CD4-positive, alpha-beta memory T cell (primary cell): ENCODE measurements around the gene NPLOC4. TPM values are rescaled to one million over a fixed set of nuclear protein-coding genes. Genes with fewer than 3 reads are reported as not detected.

Source experiments
- CTCF ChIA-PET: fragments of 350-600 bp; sonication (Branson Sonifier 250); formaldehyde crosslinking; loops from one replicate; lab custom pipeline; 2021; ENCODE audit warnings: inconsistent platforms; ENCODE audit not compliant: partially characterized antibody; lab: Charles Lee
- POLR2A ChIA-PET: fragments of 350-600 bp; sonication (Branson Sonifier 250); formaldehyde crosslinking; loops from one replicate; lab custom pipeline; 2021; ENCODE audit not compliant: partially characterized antibody; lab: Charles Lee
- DNase-seq, 5 donors: peaks; one replicate each; pipeline versions ENCODE4 v3.0.0 to v3.0.0-alpha.2; 2020 to 2022; ENCODE audit warnings: mixed read lengths in 1 of 5
- H3K27ac ChIP-seq: one replicate; pipeline ENCODE4 v1.7.0; 2013; ENCODE audit warnings: low read depth, low read length
- H3K27me3 ChIP-seq: 2 replicates; pipeline ENCODE4 v1.7.0; 2013; ENCODE audit warnings: mild to moderate bottlenecking, low read length, moderate library complexity; ENCODE audit not compliant: insufficient read depth
- H3K36me3 ChIP-seq: 2 replicates; pipeline ENCODE4 v1.7.0; 2013; ENCODE audit warnings: mild to moderate bottlenecking, low read length, moderate library complexity; ENCODE audit not compliant: insufficient read depth
- H3K4me1 ChIP-seq: 2 replicates; pipeline ENCODE4 v1.7.0; 2013; ENCODE audit warnings: mild to moderate bottlenecking, low read length, moderate library complexity; ENCODE audit not compliant: insufficient read depth
- H3K4me3 ChIP-seq, 2 donors: one replicate each; pipeline ENCODE4 v1.7.0; 2013; ENCODE audit warnings: low read length in 2 of 2, mild to moderate bottlenecking in 1 of 2
- H3K9me3 ChIP-seq, 2 donors: one replicate each; pipeline ENCODE4 v1.7.0; 2013; ENCODE audit warnings: low read length in 2 of 2, control low read depth in 1 of 2; ENCODE audit not compliant: control insufficient read depth in 1 of 2
- H3K27ac Mint-ChIP-seq, 7 donors: one replicate each; pipeline ENCODE4 v1.8.0; 2020 to 2021; ENCODE audit warnings: mixed read lengths in 7 of 7, mild to moderate bottlenecking in 6 of 7, inconsistent platforms in 3 of 7, moderate library complexity in 3 of 7
- H3K27me3 Mint-ChIP-seq, 2 donors: one replicate each; pipeline ENCODE4 v1.8.0; 2020 to 2021; ENCODE audit warnings: mixed read lengths in 2 of 2
- H3K36me3 Mint-ChIP-seq, 2 donors: one replicate each; pipeline ENCODE4 v1.8.0; 2020 to 2021; ENCODE audit warnings: mixed read lengths in 2 of 2, inconsistent platforms in 1 of 2, mild to moderate bottlenecking in 1 of 2
- H3K4me1 Mint-ChIP-seq, 4 donors: one replicate each; pipeline ENCODE4 v1.8.0; 2020 to 2021; ENCODE audit warnings: mixed read lengths in 4 of 4, mild to moderate bottlenecking in 1 of 4
- H3K4me3 Mint-ChIP-seq, 8 donors: one replicate each; pipeline ENCODE4 v1.8.0; 2020 to 2021; ENCODE audit warnings: mixed read lengths in 8 of 8, mild to moderate bottlenecking in 7 of 8, moderate library complexity in 6 of 8, inconsistent platforms in 3 of 8
- H3K9me3 Mint-ChIP-seq, 8 donors: one replicate each; pipeline ENCODE4 v1.8.0; 2020 to 2021; ENCODE audit warnings: mixed read lengths in 8 of 8, mild to moderate bottlenecking in 5 of 8, inconsistent platforms in 3 of 8, moderate library complexity in 1 of 8
- intact Hi-C: fragments of 100-400 bp; cut with micrococcal nuclease; formaldehyde crosslinking; loops from one replicate; pipeline ENCODE4 v1.15.1; 2023
- polyA plus RNA-seq, 2 donors: library from polyadenylated mRNA; unstranded; fragments of 300-500 nt; fragmentation: Illumina TruSeq; gene quantifications; one replicate each; pipeline ENCODE4 v1.2.3, GENCODE V29; 2021
- total RNA-seq, 2 experiments: library from RNA; stranded (reverse); gene quantifications; one replicate each; pipeline ENCODE4 v1.2.3, GENCODE V29; 2021

NPLOC4 gene
- total and polyA plus RNA-seq, 4 experiments from 2014 or later, result 61.1 to 105 (median 80.8) TPM

DNA sequence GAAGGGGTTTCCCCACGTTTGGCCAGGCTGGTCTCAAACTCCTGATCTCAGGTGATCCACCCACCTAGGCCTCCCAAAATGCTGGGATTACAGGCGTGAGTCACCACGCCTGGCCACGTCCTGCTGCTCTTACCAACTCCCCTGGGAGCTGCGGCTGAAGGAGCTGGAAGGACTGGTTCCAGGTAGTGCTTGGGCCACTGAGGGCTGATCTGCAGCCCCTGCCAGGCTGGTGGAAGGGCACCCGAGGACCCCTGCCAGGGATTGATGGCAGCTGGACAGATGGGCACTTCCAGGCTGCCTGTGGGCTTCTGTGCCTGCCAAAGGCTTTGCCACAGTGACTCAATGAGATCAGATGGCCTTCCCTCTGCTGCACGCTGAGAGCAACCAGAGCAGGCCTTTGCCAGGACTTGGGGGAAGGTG, 27.1 kb upstream of the NPLOC4 start:
- Mint-ChIP-seq H3K9me3 (no peaks in the 10 kb centered on the region), H3K36me3 (peaks cover 0 to 14% of the 10 kb centered on the region in 2 donors), H3K27ac (peak overlapping the region in 4 of 7 donors; percentile 47 to 88 (median 69)), H3K4me3 (peak overlapping the region in 5 of 8 donors; percentile 31 to 81 (median 52)), H3K27me3 (no peaks in the 10 kb centered on the region), H3K4me1 (peaks cover 13 to 74% (median 37%) of the 10 kb centered on the region in 4 donors)
- intact Hi-C loops, result no loop called here
- Histone ChIP-seq H3K4me3 (no peak overlapping the region), H3K27me3 (no peaks in the 10 kb centered on the region), H3K36me3 (no peaks in the 10 kb centered on the region), H3K4me1 (peaks cover 60% of the 10 kb centered on the region), H3K9me3 (no peaks in the 10 kb centered on the region), H3K27ac (peak overlapping the region; percentile 16)
- no peak for DNase-seq
- ChIA-PET CTCF (interaction anchor here (0.7 kb wide), 1 partner anchor 12 kb away, joined by 3 read pairs; no protein-coding TSS in a partner anchor), POLR2A (interaction anchor here (0.6 to 4.9 kb wide), 4 partner anchors 20 to 425 kb away, joined by 3 to 65 read pairs (median 4); partner anchors contain the start of genes ARL16, HGS, NDUFAF8 and TEPSIN)

DNA sequence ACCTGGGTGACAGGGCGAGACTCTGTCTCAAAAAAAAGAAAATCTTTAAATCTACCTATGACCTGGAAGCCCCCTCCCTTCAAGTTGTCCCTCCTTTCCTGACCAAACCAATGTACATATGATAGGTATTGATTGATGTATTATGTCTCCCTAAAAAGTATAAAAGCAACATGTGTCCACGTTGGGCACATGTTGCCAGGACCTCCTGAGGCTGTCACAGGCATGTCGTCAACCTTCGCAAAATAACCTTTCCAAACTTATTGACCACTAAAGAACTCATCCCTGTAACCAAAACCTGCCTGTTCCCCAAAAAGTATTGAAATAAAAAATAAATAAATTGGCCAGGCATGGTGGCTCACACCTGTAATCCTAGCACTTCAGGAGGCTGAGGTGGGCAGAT, 25.1 kb upstream of the NPLOC4 start:
- CTCF ChIA-PET, result no interaction called here
- intact Hi-C loops, result no loop called here

DNA sequence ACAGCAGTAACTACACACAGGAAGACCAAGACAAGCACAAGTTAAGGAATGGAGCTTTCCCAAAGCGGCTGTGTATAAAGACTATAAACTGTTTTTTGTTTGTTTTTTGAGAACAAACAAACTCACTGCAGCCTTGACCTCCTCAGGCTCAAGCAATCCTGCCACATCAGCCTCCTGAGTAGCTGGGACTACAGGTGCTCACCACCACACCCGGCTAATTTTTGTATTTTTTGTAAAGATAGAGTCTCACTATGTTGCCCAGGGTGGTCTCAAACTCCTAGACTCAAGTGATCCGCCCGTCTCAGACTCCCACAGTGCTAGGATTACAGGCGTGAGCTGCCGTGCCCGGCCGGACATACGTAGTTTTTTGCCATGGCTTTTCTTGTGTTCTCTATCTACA, 23.5 kb upstream of the NPLOC4 start:
- Mint-ChIP-seq H3K27me3 (no peaks in the 10 kb centered on the region), H3K4me1 (peaks cover 3 to 49% (median 15%) of the 10 kb centered on the region in 4 donors), H3K36me3 (no peaks in the 10 kb centered on the region), H3K9me3 (no peaks in the 10 kb centered on the region), H3K4me3 (no peak overlapping the region), H3K27ac (peak overlapping the region in 3 of 7 donors; percentile 29 to 57 (median 37))
- H3K9me3 ChIP-seq, result no peaks in the 10 kb centered on the region
- ChIA-PET POLR2A (no interaction called here), CTCF (no interaction called here)
- intact Hi-C loops, result no loop called here
- H3K27me3 ChIP-seq, result no peaks in the 10 kb centered on the region
- no peak overlapping the region for H3K4me3 ChIP-seq
- H3K4me1 ChIP-seq, result peaks cover 50% of the 10 kb centered on the region
- no peaks in the 10 kb centered on the region for H3K36me3 ChIP-seq
- no peak for DNase-seq
- no peak overlapping the region for H3K27ac ChIP-seq

More for the DNA sequence above, 25.1 kb upstream of the NPLOC4 start:
- H3K4me3 Mint-ChIP-seq, result no peak overlapping the region
- no peak overlapping the region for H3K27ac ChIP-seq
- DNase-seq, result no peak
- H3K27me3 ChIP-seq, result no peaks in the 10 kb centered on the region
- H3K4me3 ChIP-seq, result no peak overlapping the region
- no peaks in the 10 kb centered on the region for H3K36me3 ChIP-seq
- H3K4me1 ChIP-seq, result peaks cover 49% of the 10 kb centered on the region
- peak overlapping the region in 3 of 7 donors; percentile 17 to 98 (median 97) for H3K27ac Mint-ChIP-seq
- peaks cover 0 to 5% of the 10 kb centered on the region in 2 donors for H3K36me3 Mint-ChIP-seq
- no peaks in the 10 kb centered on the region for H3K27me3 Mint-ChIP-seq
- POLR2A ChIA-PET, result interaction anchor here (1.2 to 4.9 kb wide), 4 partner anchors 14 to 40 kb away, joined by 4 to 65 read pairs (median 7); partner anchors contain the start of genes ARL16, HGS, NPLOC4 and TSPAN10
- no peaks in the 10 kb centered on the region for H3K9me3 ChIP-seq
- H3K9me3 Mint-ChIP-seq, result no peaks in the 10 kb centered on the region
- peaks cover 8 to 60% (median 24%) of the 10 kb centered on the region in 4 donors for H3K4me1 Mint-ChIP-seq

DNA sequence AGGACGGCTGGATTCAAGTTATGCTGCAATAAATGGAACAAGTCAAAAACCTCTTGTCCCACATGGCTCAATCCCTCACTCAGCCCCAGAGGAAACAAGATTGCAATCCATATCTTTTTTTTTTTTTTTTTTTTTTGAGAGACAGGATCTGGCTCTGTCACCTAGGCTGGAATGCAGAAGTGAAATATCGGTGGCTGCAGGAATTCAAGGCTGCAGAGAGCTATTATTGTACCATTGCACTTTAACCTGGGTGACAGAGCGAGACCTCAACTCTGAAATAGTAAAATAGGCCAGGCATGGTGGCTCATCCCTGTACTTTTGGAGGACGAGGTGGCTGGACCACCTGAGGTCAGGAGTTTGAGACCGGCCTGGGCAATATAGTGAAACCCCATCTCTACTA, 22.1 kb upstream of the NPLOC4 start:
- no peaks in the 10 kb centered on the region for H3K36me3 ChIP-seq
- peaks cover 36% of the 10 kb centered on the region for H3K4me1 ChIP-seq
- Mint-ChIP-seq H3K27me3 (no peaks in the 10 kb centered on the region), H3K27ac (no peak overlapping the region), H3K4me3 (no peak overlapping the region), H3K36me3 (no peaks in the 10 kb centered on the region), H3K9me3 (no peaks in the 10 kb centered on the region), H3K4me1 (peaks cover 3 to 36% (median 10%) of the 10 kb centered on the region in 4 donors)
- no peak for DNase-seq
- H3K9me3 ChIP-seq, result no peaks in the 10 kb centered on the region
- H3K4me3 ChIP-seq, result no peak overlapping the region
- POLR2A ChIA-PET, result no interaction called here
- no peaks in the 10 kb centered on the region for H3K27me3 ChIP-seq
- CTCF ChIA-PET, result interaction anchor here (0.7 kb wide), 1 partner anchor 157 kb away, joined by 4 read pairs; no protein-coding TSS in a partner anchor
- no peak overlapping the region for H3K27ac ChIP-seq
- intact Hi-C loops, result no loop called here

DNA sequence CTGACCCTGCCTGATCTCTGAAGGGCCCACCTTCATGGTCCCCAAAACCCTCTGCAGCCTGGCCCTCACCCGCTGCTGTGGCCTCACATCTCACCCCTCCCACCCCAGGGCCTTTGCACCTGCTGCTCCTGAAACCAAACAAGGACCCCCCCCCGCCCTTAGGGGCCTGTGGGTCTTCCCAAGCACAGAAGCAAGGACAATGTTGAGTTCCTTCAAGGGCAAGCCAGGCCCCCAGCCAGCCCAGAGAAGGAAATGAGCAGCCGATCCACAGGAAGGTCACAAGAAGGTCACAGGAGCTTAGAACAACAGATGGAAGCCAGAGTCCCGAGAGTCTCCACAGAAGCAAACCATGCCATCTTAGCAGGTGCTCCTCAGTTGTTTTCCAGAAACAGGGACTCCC, 19.9 kb upstream of the NPLOC4 start:
- Mint-ChIP-seq H3K27ac (peak overlapping the region in 2 of 7 donors; percentile 13 to 65), H3K4me1 (peaks cover 3 to 31% (median 7%) of the 10 kb centered on the region in 4 donors), H3K9me3 (no peaks in the 10 kb centered on the region), H3K36me3 (no peaks in the 10 kb centered on the region), H3K4me3 (no peak overlapping the region), H3K27me3 (peaks cover 4 to 5% of the 10 kb centered on the region in 2 donors)
- H3K36me3 ChIP-seq, result no peaks in the 10 kb centered on the region
- CTCF ChIA-PET, result no interaction called here
- H3K4me3 ChIP-seq, result no peak overlapping the region
- peaks cover 22% of the 10 kb centered on the region for H3K4me1 ChIP-seq
- H3K27me3 ChIP-seq, result no peaks in the 10 kb centered on the region
- DNase-seq, result no peak
- no peaks in the 10 kb centered on the region for H3K9me3 ChIP-seq
- intact Hi-C loops, result no loop called here
- POLR2A ChIA-PET, result interaction anchor here (1.1 kb wide), 1 partner anchor 10 kb away, joined by 3 read pairs; the partner anchor contains the start of genes CCDC137 and OXLD1
- H3K27ac ChIP-seq, result no peak overlapping the region

DNA sequence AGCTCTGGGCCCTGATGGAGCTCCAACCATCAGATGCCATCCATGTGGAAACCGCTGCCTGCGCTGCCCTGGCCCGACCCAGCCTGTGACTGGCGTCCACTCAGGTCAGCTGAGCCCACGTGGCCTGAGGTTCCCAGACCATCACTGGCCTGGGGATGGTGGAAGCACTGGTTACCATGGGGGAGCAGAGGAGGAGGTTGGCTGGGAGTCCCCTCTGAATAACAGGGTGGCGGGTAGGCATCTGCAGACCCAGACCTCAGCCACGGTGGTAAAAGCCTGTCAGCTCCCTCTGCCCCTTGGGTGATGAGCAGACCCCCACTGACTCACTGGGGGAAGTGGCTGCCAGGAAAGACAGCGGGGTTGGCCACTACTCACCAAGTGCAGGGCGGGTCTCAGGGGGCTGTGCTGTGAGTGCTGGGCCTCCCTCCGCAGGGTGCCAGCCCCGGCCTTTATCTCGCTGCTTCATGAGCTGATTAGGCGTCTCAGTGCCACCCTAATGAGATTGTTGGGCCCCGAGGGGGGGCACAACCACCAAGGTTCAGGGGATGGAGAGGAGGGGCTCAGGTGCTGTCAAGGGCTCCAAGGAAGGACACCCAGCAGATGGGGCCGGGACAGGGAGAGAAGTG, 19.3 kb upstream of the NPLOC4 start, which contains the start of gene PDE6G:
Gene PDE6G, minus strand, starts transcription at position 425 of the 626 bp plus-strand sequence. CDS start 3,237 bp downstream, outside the sequence.
- Histone ChIP-seq H3K4me3 (no peak within 1 kb of the TSS), H3K36me3 (no peaks in the 10 kb centered on the region), H3K27me3 (no peaks in the 10 kb centered on the region), H3K9me3 (no peaks in the 10 kb centered on the region), H3K4me1 (peaks cover 20% of the 10 kb centered on the region), H3K27ac (no peak within 1 kb of the TSS)
- POLR2A ChIA-PET, result interaction anchor here (1.1 to 1.2 kb wide), 3 partner anchors 9 to 27 kb away, joined by 3 to 4 read pairs (median 3); partner anchors contain the start of genes ARL16, CCDC137, HGS and OXLD1
- CTCF ChIA-PET, result no interaction called here
- no peaks in the 10 kb centered on the region for H3K36me3 Mint-ChIP-seq
- peak within 1 kb of the TSS in 2 of 8 donors; percentile 21 to 27 for H3K4me3 Mint-ChIP-seq
- H3K27me3 Mint-ChIP-seq, result peaks cover 6 to 8% of the 10 kb centered on the region in 2 donors
- H3K27ac Mint-ChIP-seq, result peak within 1 kb of the TSS in 3 of 7 donors; percentile 13 to 65 (median 52)
- no peak for DNase-seq
- intact Hi-C loops, result no loop called here
- peaks cover 5 to 30% (median 9%) of the 10 kb centered on the region in 4 donors for H3K4me1 Mint-ChIP-seq
- H3K9me3 Mint-ChIP-seq, result no peaks in the 10 kb centered on the region
